ENCODE results near the gene ASF1B. TPM values are rescaled to one million over a fixed set of nuclear protein-coding genes. Genes with fewer than 3 reads are reported as not detected.
A peak's percentile ranks its signal among the peaks of the same experiment; 100 is the strongest.
"Not testable (repeated sequence)": the region's sequence is repeated elsewhere in the genome, so short reads cannot be mapped to it uniquely, and the experiment has no call there.

ASF1B gene
- 9.1 and 17.3 TPM in 2 replicates for total RNA-seq (2012; rRNA removed)

DNA sequence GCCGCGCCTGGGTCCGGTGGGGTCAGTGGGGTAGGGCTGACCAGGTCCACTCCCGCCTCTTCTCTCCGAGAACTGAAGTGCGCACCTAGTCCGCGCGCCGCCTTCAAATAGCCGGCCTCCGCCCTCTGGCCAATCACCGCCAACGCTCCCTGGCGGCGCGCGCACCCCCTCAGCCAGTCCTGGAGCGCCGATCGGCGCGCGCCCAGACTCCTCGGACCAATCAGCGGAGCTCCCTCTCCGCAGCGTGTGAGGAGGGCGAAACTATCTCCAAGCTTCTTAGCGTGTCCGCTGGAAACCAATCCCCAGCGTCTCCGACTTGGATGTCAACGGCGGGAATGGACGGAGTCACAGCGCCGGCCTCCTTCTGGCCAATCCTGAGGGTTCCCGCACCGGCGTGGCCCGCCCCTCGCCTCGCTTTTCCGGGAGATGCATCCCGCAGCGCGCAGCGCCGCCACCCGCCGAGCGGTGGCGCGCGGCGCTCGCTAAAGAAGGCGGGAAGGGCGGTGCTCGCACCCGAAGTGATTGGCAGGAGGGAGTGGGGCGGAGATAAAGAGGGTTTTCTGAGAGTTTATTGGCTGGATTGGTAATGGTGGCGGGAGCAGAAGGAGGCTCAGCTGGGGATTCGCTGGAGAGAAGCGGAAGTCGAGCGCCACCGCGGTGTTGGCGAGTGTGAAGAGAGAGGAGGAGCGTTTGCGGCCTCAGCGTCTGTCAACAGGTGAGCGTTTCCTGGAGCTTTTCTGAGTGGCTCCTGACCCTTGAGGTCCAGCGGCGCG, at the start of gene ASF1B:
Gene ASF1B, minus strand, starts transcription at position 81 of the 773 bp plus-strand sequence. CDS start 133 bp downstream, outside the sequence.
- peak within 1 kb of the TSS; percentile 87 for H3K4me2 ChIP-seq (ENCODE audit: low read length)
- no peaks in the 10 kb centered on the region for H3K36me3 ChIP-seq (ENCODE audit: insufficient read depth, low read length)
- peak within 1 kb of the TSS; percentile 86 for H3K9ac ChIP-seq (ENCODE audit: low read depth, low read length)
- H3K4me1 ChIP-seq (ENCODE audit: control insufficient read depth, insufficient read depth, low read length) = peaks cover 21% of the 10 kb centered on the region
- no peaks in the 10 kb centered on the region for H3K9me3 ChIP-seq (replicated peaks; ENCODE audit: low read length)
- H3K4me3 ChIP-seq (ENCODE audit: low read length) = peak within 1 kb of the TSS; percentile 88
- H3K27me3 ChIP-seq (ENCODE audit: control insufficient read depth, insufficient read depth, low read length) = no peaks in the 10 kb centered on the region

GRCh38 chr19:14185691-14186090, 49.3 kb upstream of the ASF1B start:
- H3K4me3 ChIP-seq (ENCODE audit: low read length); H3K4me2 ChIP-seq (ENCODE audit: low read length): not testable (repeated sequence)
- H3K27me3 ChIP-seq (ENCODE audit: control insufficient read depth, insufficient read depth, low read length) = peaks cover 12% of the 10 kb centered on the region

GRCh38 chr19:14185158-14185557, 48.8 kb upstream of the ASF1B start:
- H3K4me2 ChIP-seq (ENCODE audit: low read length) = no peak overlapping the region
- no peaks in the 10 kb centered on the region for H3K4me1 ChIP-seq (ENCODE audit: control insufficient read depth, insufficient read depth, low read length)
- no peak overlapping the region for H3K9ac ChIP-seq (ENCODE audit: low read depth, low read length)
- peaks cover 12% of the 10 kb centered on the region for H3K27me3 ChIP-seq (ENCODE audit: control insufficient read depth, insufficient read depth, low read length)
- no peaks in the 10 kb centered on the region for H3K36me3 ChIP-seq (ENCODE audit: insufficient read depth, low read length)
- H3K9me3 ChIP-seq (replicated peaks; ENCODE audit: low read length) = no peaks in the 10 kb centered on the region
- no peak overlapping the region for H3K4me3 ChIP-seq (ENCODE audit: low read length)

More at GRCh38 chr19:14185691-14186090, 49.3 kb upstream of the ASF1B start:
- not testable (repeated sequence) for H3K4me1 ChIP-seq (ENCODE audit: control insufficient read depth, insufficient read depth, low read length); H3K9me3 ChIP-seq (replicated peaks; ENCODE audit: low read length); H3K36me3 ChIP-seq (ENCODE audit: insufficient read depth, low read length); H3K9ac ChIP-seq (ENCODE audit: low read depth, low read length)

- Histone ChIP-seq H3K4me2 (ENCODE audit: low read length) (no peak overlapping the region), H3K4me1 (ENCODE audit: control insufficient read depth, insufficient read depth, low read length) (no peaks in the 10 kb centered on the region), H3K36me3 (ENCODE audit: insufficient read depth, low read length) (no peaks in the 10 kb centered on the region), H3K9me3 (replicated peaks; ENCODE audit: low read length) (no peaks in the 10 kb centered on the region), H3K9ac (ENCODE audit: low read depth, low read length) (no peak overlapping the region), H3K4me3 (ENCODE audit: low read length) (no peak overlapping the region), H3K27me3 (ENCODE audit: control insufficient read depth, insufficient read depth, low read length) (peaks cover 12% of the 10 kb centered on the region)
Measured at GRCh38 chr19:14183741-14184350, 47.5 kb upstream of the ASF1B start.

GRCh38 chr19:14182476-14182875, 46.1 kb upstream of the ASF1B start:
- H3K4me2 ChIP-seq (ENCODE audit: low read length) = no peak overlapping the region
- no peaks in the 10 kb centered on the region for H3K4me1 ChIP-seq (ENCODE audit: control insufficient read depth, insufficient read depth, low read length)
- H3K27me3 ChIP-seq (ENCODE audit: control insufficient read depth, insufficient read depth, low read length) = peaks cover 12% of the 10 kb centered on the region
- no peaks in the 10 kb centered on the region for H3K36me3 ChIP-seq (ENCODE audit: insufficient read depth, low read length)
- no peak overlapping the region for H3K4me3 ChIP-seq (ENCODE audit: low read length)
- no peaks in the 10 kb centered on the region for H3K9me3 ChIP-seq (replicated peaks; ENCODE audit: low read length)
- H3K9ac ChIP-seq (ENCODE audit: low read depth, low read length) = no peak overlapping the region

DNA sequence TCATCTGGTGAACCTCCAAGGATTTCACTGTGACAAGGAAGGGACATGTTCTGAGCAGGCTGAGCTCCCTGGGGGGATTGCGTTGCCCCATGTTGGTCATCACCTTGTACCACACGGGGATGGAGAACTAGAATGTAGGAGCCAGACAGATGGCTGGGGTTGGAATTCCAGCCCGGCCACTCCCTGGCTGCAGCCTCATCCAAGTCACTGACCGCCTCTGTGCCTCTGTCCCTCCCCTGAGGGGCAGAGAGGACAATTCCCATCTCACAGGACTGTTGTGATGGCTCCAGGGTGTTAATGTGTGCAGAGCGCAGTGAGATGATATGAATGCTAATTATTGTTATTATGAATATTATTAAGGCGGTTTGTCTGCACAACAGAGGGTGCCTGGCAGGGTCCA, 45.5 kb upstream of the ASF1B start:
- Histone ChIP-seq H3K4me1 (ENCODE audit: control insufficient read depth, insufficient read depth, low read length) (no peaks in the 10 kb centered on the region), H3K4me2 (ENCODE audit: low read length) (no peak overlapping the region), H3K9me3 (replicated peaks; ENCODE audit: low read length) (no peaks in the 10 kb centered on the region), H3K36me3 (ENCODE audit: insufficient read depth, low read length) (no peaks in the 10 kb centered on the region), H3K4me3 (ENCODE audit: low read length) (no peak overlapping the region), H3K9ac (ENCODE audit: low read depth, low read length) (no peak overlapping the region), H3K27me3 (ENCODE audit: control insufficient read depth, insufficient read depth, low read length) (peaks cover 12% of the 10 kb centered on the region)

DNA sequence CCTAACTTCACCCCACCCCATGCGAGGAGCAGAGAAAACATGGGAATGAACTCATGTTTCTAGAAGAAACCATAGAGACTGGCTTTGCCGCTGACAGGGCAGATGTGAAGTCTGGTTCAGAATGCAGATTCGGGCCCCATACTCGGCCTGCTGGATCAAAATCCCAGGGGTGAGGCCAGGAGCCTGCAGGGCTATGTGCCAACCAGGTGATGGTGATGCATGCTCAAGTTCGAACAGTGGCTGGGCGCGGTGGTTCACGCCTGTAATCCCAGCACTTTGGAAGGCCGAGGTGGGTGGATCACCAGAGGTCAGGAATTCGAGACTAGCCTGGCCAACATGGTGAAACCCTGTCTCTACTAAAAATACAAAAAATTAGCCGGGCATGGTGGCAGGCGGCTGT, 44.8 kb upstream of the ASF1B start:
- not testable (repeated sequence) for H3K4me3 ChIP-seq (ENCODE audit: low read length); H3K9ac ChIP-seq (ENCODE audit: low read depth, low read length); H3K36me3 ChIP-seq (ENCODE audit: insufficient read depth, low read length); H3K9me3 ChIP-seq (replicated peaks; ENCODE audit: low read length); H3K4me2 ChIP-seq (ENCODE audit: low read length); H3K4me1 ChIP-seq (ENCODE audit: control insufficient read depth, insufficient read depth, low read length)
- H3K27me3 ChIP-seq (ENCODE audit: control insufficient read depth, insufficient read depth, low read length) = peaks cover 12% of the 10 kb centered on the region

DNA sequence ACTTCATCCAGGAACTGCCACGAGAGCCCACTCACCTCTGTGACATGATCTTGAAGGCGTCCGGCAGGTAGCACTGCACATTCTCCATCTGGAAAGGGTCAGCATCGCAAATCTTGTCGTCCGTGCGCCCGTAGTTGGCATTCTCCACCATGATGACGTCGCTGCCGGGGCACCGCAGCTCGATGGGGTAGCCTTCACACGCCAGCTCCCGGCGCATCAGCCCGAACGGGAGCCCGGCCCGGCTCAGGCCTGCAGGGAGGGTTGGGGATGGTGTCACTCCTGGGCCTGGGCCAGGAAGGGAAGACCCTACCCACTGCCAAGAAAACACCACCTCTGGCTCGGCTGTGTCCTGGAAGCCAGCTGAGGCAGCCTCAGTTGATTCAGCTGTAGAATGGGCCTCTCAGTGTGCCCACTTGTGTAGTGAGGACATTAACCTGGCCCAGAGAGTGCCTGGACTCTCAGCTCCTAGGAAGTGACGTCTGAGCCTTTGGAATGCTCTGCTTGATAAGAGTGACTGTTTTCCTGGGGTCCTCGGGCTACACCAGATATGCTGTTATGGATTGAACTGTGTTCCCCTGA, 41.2 kb upstream of the ASF1B start:
- Histone ChIP-seq H3K36me3 (ENCODE audit: insufficient read depth, low read length) (no peaks in the 10 kb centered on the region), H3K9ac (ENCODE audit: low read depth, low read length) (no peak overlapping the region), H3K4me2 (ENCODE audit: low read length) (no peak overlapping the region), H3K4me3 (ENCODE audit: low read length) (no peak overlapping the region), H3K27me3 (ENCODE audit: control insufficient read depth, insufficient read depth, low read length) (peaks cover 7% of the 10 kb centered on the region), H3K4me1 (ENCODE audit: control insufficient read depth, insufficient read depth, low read length) (no peaks in the 10 kb centered on the region), H3K9me3 (replicated peaks; ENCODE audit: low read length) (no peaks in the 10 kb centered on the region)

DNA sequence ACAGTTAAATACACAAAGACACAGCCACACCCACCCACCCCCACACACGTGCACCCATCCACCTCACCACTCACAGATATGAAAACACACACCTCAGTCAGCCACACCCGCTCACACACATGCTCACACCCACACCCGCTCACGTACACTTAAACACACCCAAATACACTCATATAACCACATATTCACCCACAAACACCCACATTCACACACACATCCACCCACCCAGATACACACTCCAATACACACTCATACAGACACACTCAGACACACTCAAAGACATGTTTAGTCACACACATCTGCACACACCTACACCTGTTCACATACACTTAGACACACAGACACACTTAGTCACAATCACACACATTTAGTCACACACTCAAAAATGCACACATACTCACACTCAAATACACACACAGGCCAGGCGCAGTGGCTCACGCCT, 39.0 kb upstream of the ASF1B start:
- H3K4me2 ChIP-seq (ENCODE audit: low read length) = no peak overlapping the region
- no peaks in the 10 kb centered on the region for H3K36me3 ChIP-seq (ENCODE audit: insufficient read depth, low read length)
- no peak overlapping the region for H3K9ac ChIP-seq (ENCODE audit: low read depth, low read length)
- no peaks in the 10 kb centered on the region for H3K27me3 ChIP-seq (ENCODE audit: control insufficient read depth, insufficient read depth, low read length)
- no peak overlapping the region for H3K4me3 ChIP-seq (ENCODE audit: low read length)
- H3K9me3 ChIP-seq (replicated peaks; ENCODE audit: low read length) = no peaks in the 10 kb centered on the region
- H3K4me1 ChIP-seq (ENCODE audit: control insufficient read depth, insufficient read depth, low read length) = no peaks in the 10 kb centered on the region

DNA sequence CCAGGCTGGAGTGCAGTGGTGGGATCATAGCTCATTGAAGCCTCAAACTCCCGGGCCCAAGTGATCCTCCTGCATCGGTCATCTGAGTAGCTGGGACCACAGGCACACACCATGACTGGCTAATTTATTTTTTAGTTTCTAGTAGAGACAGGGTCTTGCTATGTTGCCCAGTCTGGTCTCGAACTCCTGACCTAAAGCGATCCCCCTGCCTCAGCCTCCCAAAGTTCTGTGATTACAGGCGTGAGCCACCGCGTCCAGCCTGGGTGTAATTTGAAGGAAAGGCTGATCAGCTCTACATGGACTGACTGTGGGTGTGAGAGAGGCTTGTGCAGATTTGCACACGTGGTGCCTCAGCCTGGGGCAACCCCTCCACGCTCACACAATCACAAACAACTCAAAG, 38.5 kb upstream of the ASF1B start:
- H3K9ac ChIP-seq (ENCODE audit: low read depth, low read length) = no peak overlapping the region
- no peaks in the 10 kb centered on the region for H3K9me3 ChIP-seq (replicated peaks; ENCODE audit: low read length)
- no peak overlapping the region for H3K4me3 ChIP-seq (ENCODE audit: low read length)
- H3K4me2 ChIP-seq (ENCODE audit: low read length) = no peak overlapping the region
- H3K4me1 ChIP-seq (ENCODE audit: control insufficient read depth, insufficient read depth, low read length) = no peaks in the 10 kb centered on the region
- H3K27me3 ChIP-seq (ENCODE audit: control insufficient read depth, insufficient read depth, low read length) = no peaks in the 10 kb centered on the region
- no peaks in the 10 kb centered on the region for H3K36me3 ChIP-seq (ENCODE audit: insufficient read depth, low read length)

- no peaks in the 10 kb centered on the region for H3K9me3 ChIP-seq (replicated peaks; ENCODE audit: low read length)
- no peak overlapping the region for H3K4me3 ChIP-seq (ENCODE audit: low read length)
- H3K27me3 ChIP-seq (ENCODE audit: control insufficient read depth, insufficient read depth, low read length) = no peaks in the 10 kb centered on the region
- no peak overlapping the region for H3K4me2 ChIP-seq (ENCODE audit: low read length)
- no peaks in the 10 kb centered on the region for H3K4me1 ChIP-seq (ENCODE audit: control insufficient read depth, insufficient read depth, low read length)
- H3K9ac ChIP-seq (ENCODE audit: low read depth, low read length) = no peak overlapping the region
- H3K36me3 ChIP-seq (ENCODE audit: insufficient read depth, low read length) = no peaks in the 10 kb centered on the region
Measured at GRCh38 chr19:14168993-14169392, 32.6 kb upstream of the ASF1B start.

Data from skeletal muscle satellite cell (primary cell).